T-helper 1 cell treated with Interleukin-12 subunit alpha and Interleukin-12 subunit beta and Interleukin-4 antibody, amounts not matched to agents 30 ng/mL and 1 ng/mL, for 36 hours (primary cell): ENCODE data around the gene DCUN1D2. TPM values are rescaled to one million over a fixed set of nuclear protein-coding genes. Genes with fewer than 3 reads are reported as not detected.

Source experiments
- intact Hi-C: fragments of 100-400 bp; cut with micrococcal nuclease; formaldehyde crosslinking; loops from one replicate; pipeline ENCODE4 v1.15.1; 2024
- total RNA-seq: library from RNA; stranded (reverse); gene quantifications from 2 replicates; pipeline ENCODE4 v1.2.3, GENCODE V29; 2022

The DCUN1D2 gene
- total RNA-seq, 1 donor from 2014 or later = 28.8 TPM

DNA sequence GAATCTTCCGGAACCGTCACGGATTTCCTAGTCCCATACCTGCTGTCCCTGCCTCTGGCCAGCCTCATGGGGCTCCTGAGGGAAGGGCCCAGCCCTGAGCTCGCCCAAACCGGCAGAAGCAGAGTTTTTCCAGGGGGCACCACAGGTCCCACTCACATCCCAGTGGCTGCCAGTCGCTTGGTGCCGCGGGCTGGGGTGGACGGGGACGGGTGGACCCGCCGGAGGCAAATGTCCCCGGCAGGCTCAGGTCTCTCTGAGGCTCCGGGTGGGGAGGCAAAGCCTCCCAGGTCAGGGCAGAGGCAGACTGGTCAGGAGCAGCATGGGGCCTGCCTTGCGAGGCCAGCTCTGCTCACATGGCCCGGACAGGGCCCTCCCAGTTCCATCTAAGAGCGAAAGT, 62.0 kb downstream of the DCUN1D2 start:
- intact Hi-C loops = no loop called here

DNA sequence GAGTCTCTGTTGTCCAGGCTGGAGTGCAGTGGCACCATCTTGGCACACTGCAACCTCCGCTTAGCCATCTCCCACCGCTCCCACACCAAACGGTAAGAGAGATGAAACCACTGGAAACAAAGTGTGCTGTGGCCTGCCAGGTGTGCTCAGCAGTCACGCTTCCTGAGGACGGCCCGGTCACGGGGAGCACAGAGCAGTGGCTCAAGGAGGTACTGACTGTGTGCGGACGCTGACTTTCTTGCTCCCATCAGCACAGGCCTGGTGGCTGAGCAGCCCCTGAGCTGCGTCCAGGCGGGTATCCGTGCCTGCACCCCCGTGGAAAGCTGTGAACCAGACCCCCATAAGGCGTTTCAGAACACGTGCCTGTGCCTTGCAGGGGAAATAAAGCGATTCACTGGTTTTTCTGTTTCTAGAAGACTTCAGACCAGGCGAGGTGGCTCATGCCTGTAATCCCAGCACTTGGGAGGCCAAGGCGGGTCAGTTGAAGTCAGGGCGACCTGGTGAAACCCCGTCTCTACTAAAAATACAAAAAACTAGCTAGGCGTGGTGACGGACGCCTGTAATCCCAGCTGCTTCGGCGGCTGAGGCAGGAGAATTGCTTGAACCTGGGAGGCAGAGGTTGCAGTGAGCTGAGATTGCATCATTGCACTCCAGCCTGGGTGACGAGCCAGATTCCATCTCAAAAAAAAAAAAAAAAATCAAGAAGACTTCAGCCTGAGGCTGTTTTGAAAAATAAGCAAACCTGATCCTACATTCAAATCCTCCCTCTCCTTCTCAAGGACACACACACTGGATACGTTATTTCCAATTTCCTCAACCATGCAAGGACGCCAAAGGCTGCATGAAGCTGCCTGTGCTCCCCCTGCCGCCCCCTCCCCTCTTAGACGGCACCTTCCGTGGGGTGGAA, 62.7 kb downstream of the DCUN1D2 start:
- intact Hi-C loops = no loop called here

DNA sequence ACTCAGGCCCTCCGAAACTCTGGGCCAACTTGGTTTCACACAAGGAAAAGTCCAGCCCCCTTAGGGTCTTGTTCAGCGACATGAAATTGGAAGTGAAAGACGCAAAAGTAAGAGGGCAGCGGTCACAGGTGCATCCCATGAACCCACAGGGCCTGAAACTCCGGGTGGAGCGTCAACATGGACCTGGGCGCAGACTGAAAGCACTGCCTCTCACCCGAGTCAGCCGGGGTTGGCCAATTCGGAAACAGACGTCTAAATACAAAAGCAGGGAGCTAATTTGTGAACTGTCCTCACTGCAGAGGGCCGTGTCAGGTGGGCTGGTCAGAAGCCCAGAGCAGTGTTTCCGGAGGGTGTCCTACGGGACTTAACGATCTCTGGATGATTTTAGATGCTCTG, 63.9 kb downstream of the DCUN1D2 start:
- intact Hi-C loops = no loop called here

DNA sequence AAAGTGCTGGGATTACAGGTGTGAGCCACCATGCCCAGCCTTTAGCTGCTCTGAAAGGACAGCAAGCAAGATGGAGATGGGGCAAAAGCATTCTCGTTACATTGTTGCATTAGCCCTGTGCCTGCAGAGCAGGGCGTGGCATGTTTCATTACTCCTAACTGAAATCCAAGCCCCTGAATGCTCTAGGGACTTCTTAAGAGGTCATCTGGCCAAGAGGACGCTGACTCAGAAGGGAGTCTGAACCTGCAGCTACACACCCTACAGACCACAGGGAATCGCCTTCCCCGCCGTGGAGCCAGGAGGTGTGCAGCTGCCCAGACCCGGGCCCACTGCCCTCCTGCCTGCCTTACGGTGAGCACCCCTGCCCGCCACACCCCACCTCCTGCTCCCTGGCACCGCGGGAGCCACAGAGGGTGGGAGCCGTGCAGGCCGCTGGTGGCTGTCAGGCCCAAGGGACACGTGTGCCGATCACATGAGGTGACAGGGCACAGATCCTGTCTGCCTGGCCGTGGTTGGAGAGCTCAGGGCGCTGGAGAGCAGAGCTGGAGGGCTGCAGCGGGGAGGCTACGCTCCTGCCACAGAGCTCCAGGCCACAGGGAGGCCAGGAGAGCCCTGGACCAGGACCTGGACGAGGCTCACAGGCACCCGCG, 64.4 kb downstream of the DCUN1D2 start:
- intact Hi-C loops = no loop called here

DNA sequence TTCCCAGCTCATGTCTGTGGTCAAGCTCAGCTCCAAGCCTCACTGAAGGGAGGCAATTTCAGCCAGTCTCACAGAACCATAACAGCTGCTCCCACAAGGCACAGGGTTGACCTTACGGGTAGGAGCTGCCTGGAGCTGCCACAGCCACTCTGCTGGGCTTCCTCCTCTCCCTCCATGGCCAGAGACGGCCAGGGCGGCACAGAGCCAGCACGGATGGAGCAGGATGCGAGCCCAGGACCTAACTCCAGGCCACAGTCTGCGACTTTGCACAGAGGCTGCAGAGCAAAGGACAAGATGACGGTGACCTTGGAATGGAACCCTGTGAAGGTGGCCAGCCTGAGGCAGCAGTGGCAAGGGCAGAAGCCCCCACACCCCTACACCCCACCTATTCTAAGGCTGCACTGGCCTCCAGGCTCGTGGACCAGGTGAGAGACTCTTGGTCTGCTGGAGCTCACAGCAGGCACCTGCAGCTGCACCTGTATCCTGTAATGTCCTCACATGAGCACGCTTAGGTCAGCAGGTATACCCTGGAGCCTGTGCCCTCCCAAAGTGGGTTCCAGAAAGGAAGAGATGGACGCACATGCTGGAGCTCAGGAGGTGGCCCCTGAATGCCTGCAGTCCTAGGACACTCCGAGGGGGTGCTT, 66.9 kb downstream of the DCUN1D2 start:
- intact Hi-C loops = no loop called here

DNA sequence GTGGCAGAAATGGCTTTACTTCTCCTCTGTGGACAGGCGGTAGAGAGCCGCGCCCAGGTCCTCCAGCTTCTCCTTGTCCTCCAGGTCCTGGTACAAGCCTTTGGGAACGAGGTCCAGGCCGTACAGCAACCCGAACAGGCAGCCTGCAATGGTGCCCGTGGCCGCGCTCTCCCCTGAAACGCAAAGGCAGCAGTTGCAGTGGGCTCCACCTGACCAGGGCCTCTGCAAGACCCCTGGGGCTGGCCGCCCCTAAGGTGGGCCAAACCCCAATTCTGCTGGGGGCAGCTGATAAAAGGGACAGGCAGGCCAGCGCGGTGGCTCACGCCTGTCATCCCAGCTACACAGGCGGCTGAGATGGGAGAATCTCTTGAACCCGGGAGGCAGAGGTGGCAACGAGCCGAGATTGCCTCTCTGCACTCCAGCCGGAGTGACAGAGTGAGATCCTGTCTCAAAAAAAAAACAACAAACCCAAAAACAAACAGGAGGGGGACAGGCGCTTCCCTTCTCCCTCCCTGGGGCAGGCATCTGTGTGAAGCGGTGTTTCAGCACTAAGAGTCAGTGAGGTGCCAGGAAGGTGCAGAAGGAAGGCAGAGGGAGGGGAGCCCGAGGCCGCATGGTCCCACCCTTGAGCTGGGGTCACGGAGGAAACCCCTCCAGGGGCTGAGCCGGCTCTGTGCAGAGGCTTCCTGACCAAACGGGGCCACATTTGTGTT, 67.5 kb downstream of the DCUN1D2 start:
- intact Hi-C loops = no loop called here

DNA sequence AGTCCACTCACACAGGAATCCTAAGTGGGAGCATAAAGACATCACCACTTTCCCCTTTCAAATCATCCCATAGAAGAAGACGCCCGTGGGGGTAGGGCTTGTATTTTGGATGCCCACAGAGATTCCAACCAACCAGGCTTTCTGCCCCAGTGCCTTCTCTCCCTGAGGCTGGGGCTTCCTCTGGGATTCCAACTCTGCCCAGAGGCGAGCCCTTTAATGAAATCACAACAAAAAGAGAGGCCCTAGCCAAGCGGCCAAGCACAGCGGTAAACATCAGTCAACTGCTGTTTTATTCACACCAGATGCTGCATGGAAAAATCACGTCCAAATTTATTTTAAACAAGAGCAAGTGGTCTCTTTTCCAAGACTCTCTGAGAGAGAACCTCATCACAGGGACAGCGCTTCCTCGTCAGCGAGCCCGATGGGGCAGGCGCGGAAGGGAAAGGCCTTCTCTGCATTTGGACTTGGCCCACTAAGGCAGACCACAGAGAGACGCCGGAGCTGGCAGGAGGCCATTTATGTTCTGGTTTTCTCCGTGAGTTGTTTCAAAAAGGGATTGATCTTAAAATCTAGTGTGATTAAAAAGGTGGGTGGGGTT, 68.7 kb downstream of the DCUN1D2 start:
- intact Hi-C loops = no loop called here

DNA sequence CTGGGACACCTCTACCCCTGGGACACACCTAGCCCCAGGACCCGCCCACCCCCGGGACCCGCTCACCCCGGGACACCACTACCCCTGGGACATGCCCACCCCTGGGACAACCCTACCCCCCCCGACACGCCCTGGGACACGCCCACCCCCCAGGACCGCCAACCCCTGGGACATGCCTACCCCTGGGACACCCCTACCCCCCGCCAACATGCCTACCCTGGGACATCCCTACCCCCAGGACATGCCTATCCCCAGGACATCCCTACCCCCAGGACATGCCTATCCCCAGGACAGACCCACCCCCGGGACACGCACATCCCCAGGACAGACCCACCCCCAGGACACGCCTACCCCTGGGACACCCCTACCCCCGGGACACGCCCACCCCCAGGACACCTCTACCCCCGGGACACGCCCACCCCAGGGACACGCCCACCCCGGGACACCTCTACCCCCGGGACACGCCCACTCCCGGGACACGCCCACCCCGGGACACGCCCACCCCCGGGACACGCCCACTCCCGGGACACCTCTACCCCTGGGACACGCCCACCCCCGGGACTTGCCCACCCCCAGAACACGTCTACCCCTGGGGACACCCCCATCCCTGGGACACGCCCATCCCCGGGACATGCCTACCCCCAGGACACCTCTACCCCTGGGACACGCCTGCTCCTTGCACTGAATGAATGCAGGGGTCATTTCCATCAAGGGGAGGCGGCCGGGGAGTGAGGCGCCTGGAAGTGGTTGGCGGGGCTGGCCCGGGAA, 69.5 kb downstream of the DCUN1D2 start:
- intact Hi-C loops = no loop called here

DNA sequence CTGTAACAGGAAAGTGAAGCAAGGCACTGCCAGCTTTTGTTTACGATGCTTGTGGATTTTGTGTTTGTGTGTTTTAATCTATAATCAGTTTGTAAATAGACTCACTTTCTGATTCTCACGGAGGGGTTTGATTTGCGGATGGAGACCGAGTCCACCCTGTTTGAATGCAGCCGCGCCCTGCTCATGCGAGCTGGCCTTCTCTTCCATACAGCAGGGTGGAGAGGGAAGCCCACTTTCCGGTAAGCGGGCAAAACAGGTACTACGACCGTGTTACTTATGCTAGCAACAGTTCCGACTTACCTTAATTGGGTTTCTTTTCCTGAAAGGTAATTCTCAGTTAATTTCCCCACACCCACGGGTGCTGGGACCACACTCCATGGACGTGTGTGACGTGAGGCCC, 70.3 kb downstream of the DCUN1D2 start:
- intact Hi-C loops = no loop called here

DNA sequence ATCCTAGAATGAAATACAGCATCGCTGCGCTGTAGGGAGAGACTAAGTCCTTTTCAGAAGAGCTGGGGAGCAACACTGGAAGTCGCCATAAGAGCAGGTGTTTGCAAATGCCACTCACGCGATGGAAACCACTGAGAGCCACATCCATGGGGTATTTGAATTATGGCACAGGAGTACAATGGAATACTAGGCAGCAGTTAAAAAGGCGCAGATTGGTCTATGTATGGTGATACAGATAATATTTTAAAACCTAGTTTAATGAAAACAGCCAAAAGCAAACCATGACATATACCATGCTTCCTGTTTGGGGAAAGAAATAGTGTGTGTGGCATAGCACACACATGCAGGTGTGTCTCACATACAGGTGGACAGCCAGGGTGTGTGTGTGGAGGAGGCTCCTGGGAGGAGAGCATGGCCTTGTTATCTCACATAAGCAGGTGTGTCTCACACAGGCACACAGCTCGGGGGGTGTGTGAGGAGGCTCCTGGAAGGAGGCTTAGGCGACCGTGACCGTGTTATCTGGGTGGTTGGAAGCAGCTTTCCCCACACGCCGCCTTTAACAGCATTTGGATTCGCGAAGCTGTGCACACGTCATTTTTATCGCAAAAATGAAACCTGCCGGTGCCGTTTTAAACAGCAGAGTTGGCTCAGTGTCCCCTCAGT, 70.8 kb downstream of the DCUN1D2 start:
- intact Hi-C loops = no loop called here

DNA sequence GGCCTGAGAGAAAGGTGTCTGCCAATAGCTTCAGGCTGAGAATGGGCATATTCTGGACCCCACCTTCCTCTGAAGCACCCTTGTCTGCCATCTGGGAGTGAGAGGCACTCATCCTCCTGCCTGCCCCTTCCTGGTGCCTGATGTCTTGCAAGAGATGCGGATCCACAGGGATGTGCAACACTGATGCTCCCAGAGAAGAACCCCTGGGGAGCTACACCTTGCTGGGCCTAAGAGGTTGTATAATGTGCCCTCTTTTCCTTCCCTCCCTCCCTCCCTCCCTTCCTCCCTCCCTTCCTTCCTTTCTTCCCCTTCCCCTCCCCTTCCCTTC, 71.8 kb downstream of the DCUN1D2 start:
- intact Hi-C loops = no loop called here

DNA sequence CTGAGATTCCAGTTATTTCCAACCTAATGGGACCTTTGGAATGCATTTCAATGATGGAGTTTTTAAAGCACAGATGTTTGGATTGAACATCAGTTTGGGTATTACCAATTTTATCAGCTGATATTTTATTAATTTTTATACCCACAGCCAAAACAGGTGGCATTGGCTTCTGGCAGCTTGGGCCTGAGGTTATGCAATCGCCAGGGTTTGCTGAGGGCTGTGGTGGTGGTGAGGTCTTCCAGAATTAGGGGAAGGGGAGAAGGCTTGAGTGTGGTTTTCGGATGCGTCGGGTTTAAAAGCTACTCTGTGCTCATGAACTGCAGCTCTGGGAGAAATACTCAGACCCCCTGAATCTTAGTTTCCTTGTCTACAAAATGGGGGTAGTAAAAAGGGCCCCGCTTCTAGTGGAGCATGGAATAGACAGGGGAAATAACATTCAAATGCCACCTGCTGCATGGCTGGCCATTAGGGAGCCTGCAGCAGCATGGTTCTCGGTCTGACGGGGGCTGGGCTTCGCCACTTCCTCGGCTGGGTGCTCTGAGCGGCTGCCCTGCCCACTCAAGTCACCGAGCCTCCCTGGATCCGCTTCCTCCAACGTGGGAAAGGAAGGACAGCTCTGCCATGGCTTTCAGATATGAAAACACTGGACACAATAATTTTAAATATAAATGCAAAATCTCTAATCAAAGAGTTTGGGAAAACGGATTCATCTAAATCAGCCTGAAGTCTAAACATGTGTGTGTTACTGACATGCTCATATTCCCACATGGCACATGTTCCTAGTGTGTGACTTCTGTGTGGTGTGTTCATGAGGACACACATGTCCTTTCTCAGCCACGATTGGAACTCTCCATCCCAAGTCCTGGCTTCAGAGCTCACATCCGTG, 72.4 kb downstream of the DCUN1D2 start:
- intact Hi-C loops = no loop called here

DNA sequence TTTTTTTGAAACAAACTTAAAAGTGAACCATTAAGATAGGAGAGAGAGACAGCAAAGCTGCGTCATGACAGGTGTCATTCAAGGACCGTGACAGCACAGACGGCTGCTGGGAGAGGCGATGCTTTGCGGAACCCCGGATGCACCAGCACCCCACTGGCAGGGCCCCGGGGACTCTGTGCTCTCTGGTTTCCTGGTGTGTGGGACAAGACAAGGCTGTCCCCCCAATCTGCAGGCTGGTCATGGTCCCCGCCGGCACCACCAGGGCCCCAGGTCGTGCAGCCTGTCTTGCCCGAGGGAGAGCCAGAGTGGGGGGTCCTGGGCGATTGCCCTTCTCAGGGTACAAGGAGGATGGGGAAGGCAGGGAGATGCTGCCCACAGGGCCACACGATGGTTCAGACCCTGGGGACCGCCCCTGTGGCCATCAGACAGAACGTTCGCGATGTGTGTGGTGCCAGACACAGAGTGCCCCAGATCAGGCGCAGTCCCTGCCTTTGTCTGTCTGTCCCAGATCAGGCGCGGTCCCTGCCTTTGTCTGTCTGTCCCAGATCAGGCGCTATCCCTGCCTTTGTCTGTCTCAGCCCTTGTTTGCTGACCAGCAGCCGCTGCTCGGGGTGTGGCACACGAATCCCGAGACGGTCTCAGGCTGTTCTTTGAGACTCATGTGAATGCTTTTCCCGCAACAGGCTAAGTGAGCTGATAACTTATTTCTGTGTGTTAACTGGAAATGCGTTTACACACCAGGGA, 73.3 kb downstream of the DCUN1D2 start:
- intact Hi-C loops = no loop called here

DNA sequence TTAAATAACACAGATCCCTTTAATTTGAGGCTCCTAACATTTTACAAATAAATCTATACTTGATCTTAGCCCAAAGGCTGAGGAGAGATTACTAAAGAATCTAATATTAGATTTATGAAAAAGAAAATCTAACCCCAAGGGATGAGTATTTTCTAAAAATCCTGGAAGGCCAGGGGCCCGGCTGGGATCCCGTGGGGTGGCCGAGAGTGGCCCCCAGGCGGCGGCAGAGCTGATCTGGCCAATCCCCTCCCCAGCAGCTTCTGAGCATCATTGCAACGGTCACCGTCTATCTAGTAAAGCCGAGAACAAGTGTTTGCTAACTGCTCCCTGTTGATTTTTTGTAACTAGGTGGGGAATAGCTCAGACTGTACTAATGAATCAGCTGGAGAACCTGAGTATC, 74.7 kb downstream of the DCUN1D2 start:
- intact Hi-C loops = no loop called here

DNA sequence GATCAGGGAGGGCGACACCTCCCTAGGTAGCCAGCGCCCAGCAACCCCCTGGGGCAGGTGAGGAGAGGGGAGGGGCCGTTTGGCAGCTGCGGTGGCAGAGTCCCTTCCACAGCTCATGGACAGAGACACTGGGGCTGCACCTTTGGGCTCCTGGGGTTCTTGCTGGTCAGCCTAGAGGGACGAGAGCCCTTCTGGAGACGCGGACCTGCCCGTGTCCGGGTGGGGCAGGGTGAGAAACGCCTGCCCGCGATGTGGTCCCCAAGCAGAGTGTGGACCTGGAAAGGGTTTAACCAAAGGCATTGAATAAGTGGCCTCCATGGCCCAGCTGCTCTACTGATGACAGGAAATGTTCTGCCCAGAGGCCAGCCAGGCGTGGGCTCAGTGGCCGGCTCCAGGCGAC, 75.5 kb downstream of the DCUN1D2 start:
- intact Hi-C loops = no loop called here

DNA sequence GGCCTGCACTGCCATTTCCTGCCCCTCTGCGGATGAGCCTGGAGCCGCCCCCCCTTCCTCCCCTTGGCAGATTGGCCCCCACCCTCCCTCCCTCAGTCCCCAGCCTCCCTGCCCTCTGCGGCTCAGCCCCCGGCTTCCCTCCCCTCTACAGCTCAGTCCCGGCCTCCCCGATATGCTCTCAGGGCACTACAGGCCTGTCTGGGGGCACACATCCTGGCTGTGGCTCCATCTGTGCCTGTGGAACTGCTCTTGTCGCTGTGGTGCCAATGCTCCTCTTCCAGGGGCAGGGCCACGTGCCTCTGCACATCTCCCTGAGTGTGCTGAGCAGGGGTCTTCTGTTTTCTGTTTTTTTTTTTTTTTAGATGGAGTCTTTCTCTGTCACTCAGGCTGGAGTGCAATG, 76.2 kb downstream of the DCUN1D2 start:
- intact Hi-C loops = no loop called here

DNA sequence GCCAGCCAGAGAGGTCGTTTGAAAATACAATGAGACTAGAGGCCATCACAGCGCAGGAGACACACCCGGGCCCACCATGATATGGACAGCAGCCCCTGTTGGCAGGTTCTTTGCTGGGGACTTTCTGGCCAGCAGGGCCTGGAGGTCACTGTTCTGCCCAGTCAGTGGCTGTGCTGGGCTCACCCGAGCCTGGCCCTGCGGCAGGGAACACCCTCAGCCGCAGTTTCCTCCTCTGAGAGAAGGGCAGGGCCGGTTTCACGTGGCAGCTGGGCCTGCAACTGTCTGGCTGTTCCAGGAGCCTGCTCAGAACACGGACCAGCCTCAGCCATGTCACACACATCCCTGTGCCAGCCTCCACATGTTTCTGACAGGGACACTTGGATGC, 76.6 kb downstream of the DCUN1D2 start:
- intact Hi-C loops = no loop called here

DNA sequence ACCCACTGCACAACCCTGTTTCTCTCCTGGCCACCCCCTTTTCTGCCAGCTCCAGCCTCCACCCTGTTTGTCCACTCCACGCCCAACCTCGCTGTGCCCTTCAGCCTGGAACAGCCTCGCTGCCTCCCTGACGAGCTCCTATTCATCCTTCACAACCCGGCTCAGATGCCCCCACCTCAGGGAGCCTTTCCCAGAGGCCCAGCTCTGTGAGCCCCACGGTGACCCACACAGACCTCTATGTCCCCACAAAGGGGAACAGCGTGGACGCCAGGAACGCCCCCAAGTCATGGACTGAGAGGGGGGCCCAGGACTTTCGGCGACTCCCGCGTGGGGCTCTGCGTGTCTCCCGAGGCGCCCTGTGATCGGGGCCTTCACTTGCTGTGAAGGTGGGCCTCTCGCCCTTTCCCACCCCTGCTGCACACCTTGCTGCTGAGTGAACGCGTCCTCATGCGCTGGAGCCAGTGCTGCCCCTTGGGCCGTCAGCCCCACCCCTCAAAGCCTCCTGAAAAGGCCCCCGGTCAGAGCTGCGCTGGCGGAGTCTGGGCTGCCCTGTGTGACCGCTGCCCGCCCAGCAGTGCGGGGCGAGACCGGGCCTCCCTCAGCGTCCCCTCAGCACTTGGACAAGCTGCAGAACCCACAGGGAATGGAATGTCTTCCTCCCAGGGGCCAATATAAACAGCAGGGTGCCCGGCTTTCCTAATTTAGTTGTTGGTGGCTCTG, 77.2 kb downstream of the DCUN1D2 start:
- intact Hi-C loops = no loop called here
